Hepatocyte (in vitro differentiated cells): ENCODE data around the gene SLC13A1. TPM values are rescaled to one million over a fixed set of nuclear protein-coding genes. Genes with fewer than 3 reads are reported as not detected.

Experiments
- DNase-seq: peaks from one replicate; pipeline ENCODE4 v3.0.0-alpha.2; 2016; ENCODE audit warnings: low spot score
- H2AFZ ChIP-seq: fragments of 200-600 bp; sonication (generic); 2 replicates; pipeline ENCODE4 v1.6.0; 2016; ENCODE audit warnings: antibody characterized with exemption, mild to moderate bottlenecking
- H3K27ac ChIP-seq: fragments of 200-600 bp; sonication (generic); 2 replicates; pipeline ENCODE4 v1.5.1; 2016; ENCODE audit warnings: mild to moderate bottlenecking
- H3K27me3 ChIP-seq: fragments of 200-600 bp; sonication (generic); 2 replicates; pipeline ENCODE4 v1.6.1; 2016
- H3K36me3 ChIP-seq: fragments of 200-600 bp; sonication (generic); replicated peaks from 2 replicates; pipeline ENCODE4 v1.5.1; 2016; ENCODE audit warnings: low read depth; ENCODE audit not compliant: insufficient read depth
- H3K4me1 ChIP-seq: fragments of 200-600 bp; sonication (generic); 2 replicates; pipeline ENCODE4 v1.5.1; 2016; ENCODE audit warnings: mild to moderate bottlenecking, moderate library complexity; ENCODE audit not compliant: insufficient read depth
- H3K4me2 ChIP-seq: fragments of 200-600 bp; sonication (generic); 2 replicates; pipeline ENCODE4 v1.6.0; 2016
- H3K4me3 ChIP-seq: fragments of 200-600 bp; sonication (generic); 2 replicates; pipeline ENCODE4 v1.5.1; 2016; ENCODE audit warnings: mild to moderate bottlenecking
- H3K79me2 ChIP-seq: fragments of 200-600 bp; sonication (generic); 2 replicates; pipeline ENCODE4 v1.6.0; 2017; ENCODE audit warnings: mild to moderate bottlenecking
- H3K9me2 ChIP-seq: fragments of 200-600 bp; sonication (generic); replicated peaks from 2 replicates; pipeline ENCODE4 v1.6.0; 2017; ENCODE audit warnings: mild to moderate bottlenecking; ENCODE audit not compliant: insufficient read depth
- H3K9me3 ChIP-seq: fragments of 200-600 bp; sonication (generic); 2 replicates; pipeline ENCODE4 v1.5.1; 2016; ENCODE audit warnings: low read depth, mild to moderate bottlenecking
- H4K20me1 ChIP-seq: fragments of 200-600 bp; sonication (generic); 2 replicates; pipeline ENCODE4 v1.6.0; 2016; ENCODE audit warnings: mild to moderate bottlenecking; ENCODE audit not compliant: insufficient read depth, poor library complexity, severe bottlenecking
- EZH2 ChIP-seq: fragments of 200-600 bp; sonication (generic); IDR thresholded peaks from 2 replicates; pipeline ENCODE4 v1.6.1; 2016; ENCODE audit warnings: antibody characterized with exemption, mild to moderate bottlenecking, borderline replicate concordance
- EZH2phosphoT487 ChIP-seq: fragments of 200-600 bp; sonication (generic); IDR thresholded peaks from one replicate; pipeline ENCODE4 v1.6.1; 2018; ENCODE audit warnings: antibody characterized with exemption, mild to moderate bottlenecking, low read depth, moderate library complexity; ENCODE audit not compliant: unreplicated experiment, severe bottlenecking
- WGBS: methylation state at CpG from one replicate; pipeline ENCODE4 v1.1.6; 2016; ENCODE audit warnings: low lambda C conversion rate; ENCODE audit errors: missing lambda C conversion rate; 5-methylcytosine and 5-hydroxymethylcytosine counted together
- polyA plus RNA-seq: library from polyadenylated mRNA; unstranded; fragments of >200 nt; fragmentation: Nextera tagmentation; extraction: Ambion mirVana; gene quantifications from 2 replicates; pipeline ENCODE4 v1.2.1, GENCODE V29; 2016
- total RNA-seq: library from RNA; depleted of rRNA; stranded (reverse); fragments of >200 nt; gene quantifications from 2 replicates; pipeline ENCODE4 v1.2.3, GENCODE V29; 2014
- TF ChIP-seq, protein P1 (sequence below): fragments of 200-600 bp; sonication (generic); IDR thresholded peaks from 2 replicates; pipeline ENCODE4 v1.5.1; 2016; ENCODE audit warnings: antibody characterized with exemption, mild to moderate bottlenecking; ENCODE audit not compliant: poor library complexity

The SLC13A1 gene, protein sequence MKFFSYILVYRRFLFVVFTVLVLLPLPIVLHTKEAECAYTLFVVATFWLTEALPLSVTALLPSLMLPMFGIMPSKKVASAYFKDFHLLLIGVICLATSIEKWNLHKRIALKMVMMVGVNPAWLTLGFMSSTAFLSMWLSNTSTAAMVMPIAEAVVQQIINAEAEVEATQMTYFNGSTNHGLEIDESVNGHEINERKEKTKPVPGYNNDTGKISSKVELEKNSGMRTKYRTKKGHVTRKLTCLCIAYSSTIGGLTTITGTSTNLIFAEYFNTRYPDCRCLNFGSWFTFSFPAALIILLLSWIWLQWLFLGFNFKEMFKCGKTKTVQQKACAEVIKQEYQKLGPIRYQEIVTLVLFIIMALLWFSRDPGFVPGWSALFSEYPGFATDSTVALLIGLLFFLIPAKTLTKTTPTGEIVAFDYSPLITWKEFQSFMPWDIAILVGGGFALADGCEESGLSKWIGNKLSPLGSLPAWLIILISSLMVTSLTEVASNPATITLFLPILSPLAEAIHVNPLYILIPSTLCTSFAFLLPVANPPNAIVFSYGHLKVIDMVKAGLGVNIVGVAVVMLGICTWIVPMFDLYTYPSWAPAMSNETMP
- total RNA-seq (0.07 and 0.28 TPM in 2 replicates), polyA plus RNA-seq (not detected in 2 replicates)

DNA sequence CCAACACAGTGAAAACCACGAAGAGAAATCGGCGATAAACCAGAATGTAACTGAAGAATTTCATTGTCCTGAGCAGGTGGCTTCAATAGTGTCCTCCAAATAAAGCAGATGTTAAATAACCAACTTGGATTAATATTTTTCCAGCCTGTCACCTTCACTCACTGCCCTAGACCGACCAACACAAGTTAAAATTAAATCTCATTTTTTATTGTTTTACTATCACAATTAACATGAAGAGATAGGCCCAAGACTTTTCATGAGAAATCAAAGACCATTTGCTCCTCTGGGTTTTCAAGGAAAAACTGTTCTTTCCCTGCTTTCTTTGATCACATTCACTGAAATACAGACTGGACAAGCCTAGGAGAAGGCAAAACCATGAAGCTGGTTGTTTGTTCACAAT lies at the start of gene SLC13A1:
TSS of gene SLC13A1 (minus strand) at position 87 of the 400 bp plus-strand sequence. CDS start at position 64, 23 bp downstream.
- H3K27ac ChIP-seq = no peak within 1 kb of the TSS
- H3K4me1 ChIP-seq = no peaks in the 10 kb centered on the region
- H2AFZ ChIP-seq = no peak within 1 kb of the TSS
- WGBS = 91% methylated on average over 4 of the region's 4 CpGs
- H3K27me3 ChIP-seq = no peaks in the 10 kb centered on the region
- no peak for DNase-seq
- no peaks in the 10 kb centered on the region for H3K79me2 ChIP-seq
- H4K20me1 ChIP-seq = no peaks in the 10 kb centered on the region
- no peaks in the 10 kb centered on the region for H3K36me3 ChIP-seq
- TF ChIP-seq EZH2phosphoT487 (no peak), EZH2 (no peak)
- TF ChIP-seq, protein P1, sequence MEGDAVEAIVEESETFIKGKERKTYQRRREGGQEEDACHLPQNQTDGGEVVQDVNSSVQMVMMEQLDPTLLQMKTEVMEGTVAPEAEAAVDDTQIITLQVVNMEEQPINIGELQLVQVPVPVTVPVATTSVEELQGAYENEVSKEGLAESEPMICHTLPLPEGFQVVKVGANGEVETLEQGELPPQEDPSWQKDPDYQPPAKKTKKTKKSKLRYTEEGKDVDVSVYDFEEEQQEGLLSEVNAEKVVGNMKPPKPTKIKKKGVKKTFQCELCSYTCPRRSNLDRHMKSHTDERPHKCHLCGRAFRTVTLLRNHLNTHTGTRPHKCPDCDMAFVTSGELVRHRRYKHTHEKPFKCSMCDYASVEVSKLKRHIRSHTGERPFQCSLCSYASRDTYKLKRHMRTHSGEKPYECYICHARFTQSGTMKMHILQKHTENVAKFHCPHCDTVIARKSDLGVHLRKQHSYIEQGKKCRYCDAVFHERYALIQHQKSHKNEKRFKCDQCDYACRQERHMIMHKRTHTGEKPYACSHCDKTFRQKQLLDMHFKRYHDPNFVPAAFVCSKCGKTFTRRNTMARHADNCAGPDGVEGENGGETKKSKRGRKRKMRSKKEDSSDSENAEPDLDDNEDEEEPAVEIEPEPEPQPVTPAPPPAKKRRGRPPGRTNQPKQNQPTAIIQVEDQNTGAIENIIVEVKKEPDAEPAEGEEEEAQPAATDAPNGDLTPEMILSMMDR = no peak
- no peaks in the 10 kb centered on the region for H3K9me3 ChIP-seq
- no peak within 1 kb of the TSS for H3K4me2 ChIP-seq
- H3K9me2 ChIP-seq = no peaks in the 10 kb centered on the region
- no peak within 1 kb of the TSS for H3K4me3 ChIP-seq

- TF ChIP-seq, protein P1 = no peak
- TF ChIP-seq EZH2phosphoT487 (no peak), EZH2 (no peak)
- peaks cover 4% of the 10 kb centered on the region for H3K4me1 ChIP-seq
- H3K4me2 ChIP-seq = no peak overlapping the region
- no peaks in the 10 kb centered on the region for H3K79me2 ChIP-seq
- no peaks in the 10 kb centered on the region for H3K27me3 ChIP-seq
- no peaks in the 10 kb centered on the region for H3K9me3 ChIP-seq
- H2AFZ ChIP-seq = no peak overlapping the region
- no peaks in the 10 kb centered on the region for H3K36me3 ChIP-seq
- DNase-seq = no peak
- 83% methylated on average over 1 of the region's 1 CpG for WGBS
- H3K9me2 ChIP-seq = no peaks in the 10 kb centered on the region
- no peaks in the 10 kb centered on the region for H4K20me1 ChIP-seq
- H3K4me3 ChIP-seq = no peak overlapping the region
- no peak overlapping the region for H3K27ac ChIP-seq
Measured at GRCh38 chr7:123244768-123245167, 45.0 kb upstream of the SLC13A1 start.

GRCh38 chr7:123242467-123243092 lies 42.8 kb upstream of the SLC13A1 start:
- Histone ChIP-seq H4K20me1 (no peaks in the 10 kb centered on the region), H3K9me2 (no peaks in the 10 kb centered on the region), H3K27me3 (no peaks in the 10 kb centered on the region), H3K36me3 (no peaks in the 10 kb centered on the region), H3K4me1 (peaks cover 4% of the 10 kb centered on the region), H3K9me3 (no peaks in the 10 kb centered on the region), H3K79me2 (no peaks in the 10 kb centered on the region), H3K4me2 (peak overlapping the region; percentile 52), H2AFZ (no peak overlapping the region), H3K4me3 (no peak overlapping the region), H3K27ac (peak overlapping the region; percentile 46)
- peak; percentile 64 for DNase-seq
- TF ChIP-seq EZH2phosphoT487 (no peak), EZH2 (no peak)
- TF ChIP-seq, protein P1 = no peak
- 45% methylated on average over 5 of the region's 5 CpGs for WGBS
